ENCODE results near the gene GPR82. TPM values are rescaled to one million over a fixed set of nuclear protein-coding genes. Genes with fewer than 3 reads are reported as not detected.

The GPR82 gene
- total RNA-seq, 1 experiment from 2014 or later: not detected

DNA sequence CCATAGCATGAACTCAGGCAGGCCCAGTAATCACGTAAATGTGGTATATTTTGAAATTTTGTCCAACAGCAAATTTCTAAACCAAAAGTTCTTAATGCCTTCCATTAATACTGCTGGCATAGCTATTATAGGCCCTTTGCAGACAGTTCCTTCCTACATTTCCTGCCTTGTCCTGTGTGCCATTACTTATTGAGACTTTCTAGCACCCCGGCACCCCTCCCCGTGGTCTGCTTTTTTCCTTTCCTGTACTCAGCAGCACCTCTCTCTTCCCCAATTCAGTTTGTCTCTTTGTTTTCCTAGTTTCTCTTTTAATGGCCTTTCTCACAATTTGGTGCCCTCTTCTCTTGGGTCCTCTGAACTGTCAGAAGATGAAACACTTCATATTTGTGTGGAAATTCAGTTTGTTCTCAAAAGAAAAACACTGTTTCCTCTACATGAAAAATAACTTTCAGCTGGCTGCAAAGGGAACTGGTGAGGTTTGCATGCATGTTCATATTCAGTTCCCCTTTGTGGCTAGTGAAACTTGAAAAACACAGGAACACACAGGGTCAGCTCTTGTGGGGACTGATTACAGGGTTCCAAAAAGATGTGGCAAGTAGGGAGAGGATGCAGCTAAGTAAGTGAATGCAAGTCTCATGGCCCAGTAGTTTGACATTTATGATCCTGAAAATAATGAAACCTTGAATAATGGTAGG is 18.2 kb upstream of the GPR82 start:
- Histone ChIP-seq H3K9me3 (ENCODE audit: control insufficient read depth in 1 of 2, insufficient read depth in 1 of 2, low read depth in 1 of 2, low read length in 2 of 2) (no peaks in the 10 kb centered on the region), H3K36me3 (ENCODE audit: control insufficient read depth in 1 of 2, insufficient read depth in 2 of 2, low read length in 2 of 2) (no peaks in the 10 kb centered on the region), H3K4me1 (ENCODE audit: control insufficient read depth in 1 of 2, insufficient read depth in 2 of 2, low read length in 2 of 2) (no peaks in the 10 kb centered on the region), H3K9me2 (ENCODE audit: insufficient read depth) (no peaks in the 10 kb centered on the region), H3K4me2 (ENCODE audit: low read length) (no peak overlapping the region), H3K79me2 (ENCODE audit: insufficient read depth, low read length) (no peaks in the 10 kb centered on the region), H3K27me3 (ENCODE audit: insufficient read depth, low read length) (no peaks in the 10 kb centered on the region), H3K27ac (ENCODE audit: low read depth, low read length) (no peak overlapping the region), H3K9ac (ENCODE audit: low read length) (no peak overlapping the region), H3K4me3 (replicated peaks in 1 of 2; ENCODE audit: low read depth in 1 of 2, low read length in 2 of 2) (no peak overlapping the region), H2AFZ (ENCODE audit: low read depth, low read length, poor library complexity, severe bottlenecking) (no peak overlapping the region), H4K20me1 (ENCODE audit: insufficient read depth) (no peaks in the 10 kb centered on the region)
- no TSS peak for BruUV-seq (replicated peaks)
- ChIA-PET CTCF (no interaction called here), POLR2A (no interaction called here), RAD21 (ENCODE audit: low non-redundant PET in 1 of 2, low total read pairs in 2 of 2, uncharacterized antibody in 2 of 2, unreplicated experiment in 2 of 2) (no interaction called here)
- DNase-seq (ENCODE audit: low read depth, low spot score) (no peak), ATAC-seq (no peak)
- no peak for TF ChIP-seq EGR1 (IDR thresholded peaks at IDR 0.05; ENCODE audit: low read depth)
- no peak for TF ChIP-seq ELF1 (IDR thresholded peaks at IDR 0.05; ENCODE audit: borderline replicate concordance, low read depth)
- no peak for TF ChIP-seq REST (IDR thresholded peaks at IDR 0.05; ENCODE audit: low read depth)
- TF ChIP-seq CBX3 (IDR thresholded peaks at IDR 0.05; ENCODE audit: low read depth): no peak
- TF ChIP-seq YY1 (IDR thresholded peaks at IDR 0.05; ENCODE audit: extremely low read depth, insufficient replicate concordance, low read depth, low read length): no peak
- no peak for TF ChIP-seq EZH2 (IDR thresholded peaks at IDR 0.05)
- TF ChIP-seq FOSL1 (IDR thresholded peaks at IDR 0.05; ENCODE audit: low read depth): no peak
- no peak for TF ChIP-seq TCF7L2 (IDR thresholded peaks at IDR 0.05; ENCODE audit: borderline replicate concordance, extremely low read depth, insufficient read depth, insufficient read length)
- no peak for TF ChIP-seq SP1 (IDR thresholded peaks at IDR 0.05; ENCODE audit: low read depth)
- intact Hi-C loops (cut with micrococcal nuclease): no loop called here
